PC-3 (cell line): ENCODE results near the gene LAMA3.

ENCODE experiments used
- CTCF ChIP-seq: fragments of 300-600 bp; sonication (generic); conservative IDR thresholded peaks from 2 replicates; pipeline ENCODE4 v1.5.1; 2017; ENCODE audit warnings: antibody characterized with exemption, low read depth, mild to moderate bottlenecking, low read length
- EZH2 ChIP-seq: fragments of 300-600 bp; sonication (generic); IDR thresholded peaks from one replicate; pipeline ENCODE4 v1.6.1; 2017; ENCODE audit warnings: antibody characterized with exemption, mild to moderate bottlenecking, low read length; ENCODE audit not compliant: unreplicated experiment

DNA sequence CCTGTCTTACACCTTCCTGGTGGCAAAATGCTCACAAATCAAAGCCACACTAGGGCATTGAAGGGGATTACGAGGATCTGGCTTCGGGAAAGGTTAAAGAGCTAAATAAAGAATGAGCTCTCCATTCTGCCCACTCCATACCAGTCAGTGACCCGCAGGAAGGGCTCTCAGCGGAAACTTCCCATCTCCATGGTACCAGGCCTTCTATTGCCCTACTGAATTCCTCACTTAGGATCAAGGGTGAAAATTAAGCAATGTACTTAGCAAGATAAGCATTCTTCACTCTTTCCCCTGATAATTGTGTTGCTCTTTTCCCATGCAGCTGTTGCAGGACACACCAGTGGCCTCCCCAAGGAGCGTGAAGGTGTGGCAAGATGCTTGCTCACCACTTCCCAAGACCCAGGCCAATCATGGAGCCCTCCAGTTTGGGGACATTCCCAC lies 249.7 kb downstream of the LAMA3 start:
- TF ChIP-seq CTCF (no peak), EZH2 (no peak)
